CD4-positive, alpha-beta memory T cell (primary cell): ENCODE measurements around the gene AZU1. TPM values are rescaled to one million over a fixed set of nuclear protein-coding genes. Genes with fewer than 3 reads are reported as not detected.
"Not testable (repeated sequence)": the region's sequence is repeated elsewhere in the genome, so short reads cannot be mapped to it uniquely, and the experiment has no call there.

Experiments
- CTCF ChIA-PET: fragments of 350-600 bp; sonication (Branson Sonifier 250); formaldehyde crosslinking; loops from one replicate; lab custom pipeline; 2021; ENCODE audit warnings: inconsistent platforms; ENCODE audit not compliant: partially characterized antibody; lab: Charles Lee
- POLR2A ChIA-PET: fragments of 350-600 bp; sonication (Branson Sonifier 250); formaldehyde crosslinking; loops from one replicate; lab custom pipeline; 2021; ENCODE audit not compliant: partially characterized antibody; lab: Charles Lee
- DNase-seq, 5 donors: peaks; one replicate each; pipeline versions ENCODE4 v3.0.0 to v3.0.0-alpha.2; 2020 to 2022; ENCODE audit warnings: mixed read lengths in 1 of 5
- H3K27ac ChIP-seq: one replicate; pipeline ENCODE4 v1.7.0; 2013; ENCODE audit warnings: low read depth, low read length
- H3K27me3 ChIP-seq: 2 replicates; pipeline ENCODE4 v1.7.0; 2013; ENCODE audit warnings: mild to moderate bottlenecking, low read length, moderate library complexity; ENCODE audit not compliant: insufficient read depth
- H3K36me3 ChIP-seq: 2 replicates; pipeline ENCODE4 v1.7.0; 2013; ENCODE audit warnings: mild to moderate bottlenecking, low read length, moderate library complexity; ENCODE audit not compliant: insufficient read depth
- H3K4me1 ChIP-seq: 2 replicates; pipeline ENCODE4 v1.7.0; 2013; ENCODE audit warnings: mild to moderate bottlenecking, low read length, moderate library complexity; ENCODE audit not compliant: insufficient read depth
- H3K4me3 ChIP-seq, 2 donors: one replicate each; pipeline ENCODE4 v1.7.0; 2013; ENCODE audit warnings: low read length in 2 of 2, mild to moderate bottlenecking in 1 of 2
- H3K9me3 ChIP-seq, 2 donors: one replicate each; pipeline ENCODE4 v1.7.0; 2013; ENCODE audit warnings: low read length in 2 of 2, control low read depth in 1 of 2; ENCODE audit not compliant: control insufficient read depth in 1 of 2
- H3K27ac Mint-ChIP-seq, 7 donors: one replicate each; pipeline ENCODE4 v1.8.0; 2020 to 2021; ENCODE audit warnings: mixed read lengths in 7 of 7, mild to moderate bottlenecking in 6 of 7, inconsistent platforms in 3 of 7, moderate library complexity in 3 of 7
- H3K27me3 Mint-ChIP-seq, 2 donors: one replicate each; pipeline ENCODE4 v1.8.0; 2020 to 2021; ENCODE audit warnings: mixed read lengths in 2 of 2
- H3K36me3 Mint-ChIP-seq, 2 donors: one replicate each; pipeline ENCODE4 v1.8.0; 2020 to 2021; ENCODE audit warnings: mixed read lengths in 2 of 2, inconsistent platforms in 1 of 2, mild to moderate bottlenecking in 1 of 2
- H3K4me1 Mint-ChIP-seq, 4 donors: one replicate each; pipeline ENCODE4 v1.8.0; 2020 to 2021; ENCODE audit warnings: mixed read lengths in 4 of 4, mild to moderate bottlenecking in 1 of 4
- H3K4me3 Mint-ChIP-seq, 8 donors: one replicate each; pipeline ENCODE4 v1.8.0; 2020 to 2021; ENCODE audit warnings: mixed read lengths in 8 of 8, mild to moderate bottlenecking in 7 of 8, moderate library complexity in 6 of 8, inconsistent platforms in 3 of 8
- H3K9me3 Mint-ChIP-seq, 8 donors: one replicate each; pipeline ENCODE4 v1.8.0; 2020 to 2021; ENCODE audit warnings: mixed read lengths in 8 of 8, mild to moderate bottlenecking in 5 of 8, inconsistent platforms in 3 of 8, moderate library complexity in 1 of 8
- intact Hi-C: fragments of 100-400 bp; cut with micrococcal nuclease; formaldehyde crosslinking; loops from one replicate; pipeline ENCODE4 v1.15.1; 2023
- microRNA-seq: library from miRNA; unstranded; fragments of <30 nt; microRNA quantifications from one replicate; pipeline ENCODE4 v1.2.0, GENCODE V29; 2021; ENCODE audit warnings: borderline replicate concordance, borderline number of aligned reads, borderline microRNAs expressed, mixed read lengths
- polyA plus RNA-seq, 2 donors: library from polyadenylated mRNA; unstranded; fragments of 300-500 nt; fragmentation: Illumina TruSeq; gene quantifications; one replicate each; pipeline ENCODE4 v1.2.3, GENCODE V29; 2021
- total RNA-seq, 2 experiments: library from RNA; stranded (reverse); gene quantifications; one replicate each; pipeline ENCODE4 v1.2.3, GENCODE V29; 2021

The AZU1 gene
- total and polyA plus RNA-seq, 4 experiments from 2014 or later, result not detected

GRCh38 chr19:876780-877314 is 49.2 kb downstream of the AZU1 start:
- H3K4me1 ChIP-seq, result peaks cover 12% of the 10 kb centered on the region
- H3K27ac ChIP-seq, result no peak overlapping the region
- no peaks in the 10 kb centered on the region for H3K9me3 ChIP-seq
- Mint-ChIP-seq H3K4me3 (no peak overlapping the region), H3K36me3 (peaks cover 6 to 9% of the 10 kb centered on the region in 2 donors), H3K27ac (no peak overlapping the region), H3K4me1 (peaks cover 4 to 16% (median 9%) of the 10 kb centered on the region in 4 donors), H3K9me3 (peaks cover 0 to 3% (median 0%) of the 10 kb centered on the region in 8 donors), H3K27me3 (no peaks in the 10 kb centered on the region)
- ChIA-PET CTCF (no interaction called here), POLR2A (interaction anchor here (9.0 kb wide), 1 partner anchor 18 kb away, joined by 47 read pairs; the partner anchor contains the start of genes MED16 and RNU6-9)
- no peak overlapping the region for H3K4me3 ChIP-seq
- no peak for DNase-seq
- H3K36me3 ChIP-seq, result peaks cover 11% of the 10 kb centered on the region
- H3K27me3 ChIP-seq, result no peaks in the 10 kb centered on the region
- intact Hi-C loops, result no loop called here

- intact Hi-C loops, H3K27me3 ChIP-seq, DNase-seq, H3K27ac Mint-ChIP-seq, H3K4me3 ChIP-seq, H3K27me3 Mint-ChIP-seq, H3K4me3 Mint-ChIP-seq, H3K9me3 Mint-ChIP-seq, H3K36me3 Mint-ChIP-seq, H3K9me3 ChIP-seq, H3K27ac ChIP-seq, H3K4me1 ChIP-seq, H3K4me1 Mint-ChIP-seq: not testable (repeated sequence)
- H3K36me3 ChIP-seq, result peaks cover 15% of the 10 kb centered on the region
- CTCF ChIA-PET, result interaction anchor here (1.0 to 2.3 kb wide), 4 partner anchors 14 to 42 kb away, joined by 3 to 11 read pairs (median 6); partner anchors contain the start of genes MED16 and RNU6-9
- POLR2A ChIA-PET, result interaction anchor here (9.0 kb wide), 1 partner anchor 17 kb away, joined by 47 read pairs; the partner anchor contains the start of genes MED16 and RNU6-9
These were observed 50.5 kb downstream of the AZU1 start for GRCh38 chr19:877992-878660.

- intact Hi-C loops, H3K4me3 Mint-ChIP-seq, H3K9me3 ChIP-seq, DNase-seq, H3K4me3 ChIP-seq, H3K9me3 Mint-ChIP-seq, H3K27me3 Mint-ChIP-seq, H3K27ac ChIP-seq, H3K27me3 ChIP-seq, H3K4me1 Mint-ChIP-seq, H3K4me1 ChIP-seq: not testable (repeated sequence)
- ChIA-PET POLR2A (interaction anchor here (0.6 to 9.0 kb wide), 2 partner anchors 16 to 142 kb away, joined by 3 to 47 read pairs; partner anchors contain the start of genes MED16, RNU6-9 and TMEM259), CTCF (interaction anchor here (1.0 to 2.3 kb wide), 4 partner anchors 14 to 41 kb away, joined by 3 to 11 read pairs (median 6); partner anchors contain the start of genes MED16 and RNU6-9)
- H3K36me3 Mint-ChIP-seq, result peaks cover 6 to 11% of the 10 kb centered on the region in 2 donors
- H3K36me3 ChIP-seq, result peaks cover 21% of the 10 kb centered on the region
- peak overlapping the region in 3 of 7 donors; percentile 38 to 68 (median 43) for H3K27ac Mint-ChIP-seq
These were observed 51.3 kb downstream of the AZU1 start for GRCh38 chr19:878751-879561.

- POLR2A ChIA-PET, result interaction anchor here (0.6 to 9.0 kb wide), 3 partner anchors 15 to 141 kb away, joined by 3 to 47 read pairs (median 5); partner anchors contain the start of genes MED16, RNU6-9 and TMEM259
- H3K27me3 Mint-ChIP-seq, result no peaks in the 10 kb centered on the region
- Histone ChIP-seq H3K27ac (no peak overlapping the region), H3K27me3 (no peaks in the 10 kb centered on the region), H3K36me3 (peaks cover 25% of the 10 kb centered on the region), H3K9me3 (no peaks in the 10 kb centered on the region), H3K4me1 (no peaks in the 10 kb centered on the region), H3K4me3 (no peak overlapping the region)
- peaks cover 0 to 4% (median 0%) of the 10 kb centered on the region in 4 donors for H3K4me1 Mint-ChIP-seq
- CTCF ChIA-PET, result interaction anchor here (1.9 to 2.3 kb wide), 2 partner anchors 13 to 16 kb away, joined by 8 to 11 read pairs; partner anchors contain the start of genes MED16 and RNU6-9
- H3K4me3 Mint-ChIP-seq, result no peak overlapping the region
- DNase-seq, result no peak
- peak overlapping the region in 1 of 7 donors; percentile 29 for H3K27ac Mint-ChIP-seq
- peaks cover 6 to 13% of the 10 kb centered on the region in 2 donors for H3K36me3 Mint-ChIP-seq
- intact Hi-C loops, result no loop called here
- no peaks in the 10 kb centered on the region for H3K9me3 Mint-ChIP-seq
These were observed 52.2 kb downstream of the AZU1 start for GRCh38 chr19:879711-880438.

Small RNAs within 50 kb of the gene (microRNA-seq; reads per million reads assigned to microRNA genes)
- gene MIR3187 (1.9 reads per million), gene MIR4745 (0.96 reads per million)

Other genes starting within 250 kb of the AZU1 start
- 1 to 10 TPM; 2.5 to 2.9 TPM for gene HCN2, start 238.0 kb upstream of the AZU1 start, total RNA-seq
- not detected for gene HCN2, start 238.0 kb upstream of the AZU1 start, polyA plus RNA-seq
- gene POLRMT, start 194.3 kb upstream of the AZU1 start, total RNA-seq, result 100 to 1,000 TPM in 1 of 2 experiments, 10 to 100 TPM in 1; 98.9 to 103 TPM
- 10 to 100 TPM; 31.6 to 58.4 TPM for gene POLRMT, start 194.3 kb upstream of the AZU1 start, polyA plus RNA-seq
- 1 to 10 TPM; 1.8 to 1.9 TPM for gene FGF22, start 188.0 kb upstream of the AZU1 start, total RNA-seq
- not detected for gene FGF22, start 188.0 kb upstream of the AZU1 start, polyA plus RNA-seq
- gene RNF126, start 164.6 kb upstream of the AZU1 start, total RNA-seq, result 100 to 1,000 TPM; 105 to 112 TPM
- gene RNF126, start 164.6 kb upstream of the AZU1 start, polyA plus RNA-seq, result 10 to 100 TPM; 82.3 to 95.6 TPM
- 1 to 10 TPM; 2.9 to 3.4 TPM for gene FSTL3, start 151.4 kb upstream of the AZU1 start, total RNA-seq
- 1 to 10 TPM; 2.0 to 2.1 TPM for gene FSTL3, start 151.4 kb upstream of the AZU1 start, polyA plus RNA-seq
- gene PRSS57, start 132.4 kb upstream of the AZU1 start, total RNA-seq, result not detected
- gene PRSS57, start 132.4 kb upstream of the AZU1 start, polyA plus RNA-seq, result not detected
- gene PALM, start 118.9 kb upstream of the AZU1 start, total RNA-seq, result not detected
- gene PALM, start 118.9 kb upstream of the AZU1 start, polyA plus RNA-seq, result not detected
- not detected for gene MISP, start 76.7 kb upstream of the AZU1 start, total RNA-seq
- not detected for gene MISP, start 76.7 kb upstream of the AZU1 start, polyA plus RNA-seq
- 100 to 1,000 TPM; 315 TPM for gene PTBP1, start 30.4 kb upstream of the AZU1 start, total RNA-seq
- 100 to 1,000 TPM in 1 of 2 donors, 10 to 100 TPM in 1; 67.7 to 177 TPM for gene PTBP1, start 30.4 kb upstream of the AZU1 start, polyA plus RNA-seq
- gene PLPPR3, start 5.9 kb upstream of the AZU1 start, total RNA-seq, result not detected
- gene PLPPR3, start 5.9 kb upstream of the AZU1 start, polyA plus RNA-seq, result not detected
- not detected for gene PRTN3, start 13.2 kb downstream of the AZU1 start, total RNA-seq
- not detected for gene PRTN3, start 13.2 kb downstream of the AZU1 start, polyA plus RNA-seq
- gene ELANE, start 24.5 kb downstream of the AZU1 start, total RNA-seq, result not detected
- not detected for gene ELANE, start 24.5 kb downstream of the AZU1 start, polyA plus RNA-seq
- gene CFD, start 31.8 kb downstream of the AZU1 start, total RNA-seq, result 1 to 10 TPM in 1 of 2 experiments, under 1 TPM in 1; 0.91 to 1.1 TPM
- 1 to 10 TPM in 1 of 2 donors, not detected in 1; 4.8 TPM for gene CFD, start 31.8 kb downstream of the AZU1 start, polyA plus RNA-seq
- 10 to 100 TPM; 68.3 to 71.7 TPM for gene MED16, start 65.3 kb downstream of the AZU1 start, total RNA-seq
- gene MED16, start 65.3 kb downstream of the AZU1 start, polyA plus RNA-seq, result 100 to 1,000 TPM in 1 of 2 donors, 10 to 100 TPM in 1; 48.6 to 125 TPM
- gene RNU6-9, start 65.6 kb downstream of the AZU1 start, total RNA-seq, result not detected
- gene RNU6-9, start 65.6 kb downstream of the AZU1 start, polyA plus RNA-seq, result not detected
- 100 to 1,000 TPM; 153 to 160 TPM for gene R3HDM4, start 85.4 kb downstream of the AZU1 start, total RNA-seq
- 100 to 1,000 TPM; 203 to 230 TPM for gene R3HDM4, start 85.4 kb downstream of the AZU1 start, polyA plus RNA-seq
- gene KISS1R, start 89.5 kb downstream of the AZU1 start, total RNA-seq, result 1 to 10 TPM in 1 of 2 experiments, under 1 TPM in 1; 0.79 to 1.2 TPM
- gene KISS1R, start 89.5 kb downstream of the AZU1 start, polyA plus RNA-seq, result under 1 TPM; 0.59 TPM
- gene ARID3A, start 98.2 kb downstream of the AZU1 start, total RNA-seq, result 1 to 10 TPM; 9.2 to 9.6 TPM
- 1 to 10 TPM in 1 of 2 donors, under 1 TPM in 1; 0.27 to 1.1 TPM for gene ARID3A, start 98.2 kb downstream of the AZU1 start, polyA plus RNA-seq
- gene WDR18, start 156.5 kb downstream of the AZU1 start, total RNA-seq, result 10 to 100 TPM; 53.9 to 60.3 TPM
- 10 to 100 TPM; 44.3 to 79.7 TPM for gene WDR18, start 156.5 kb downstream of the AZU1 start, polyA plus RNA-seq
- not detected for gene GRIN3B, start 172.6 kb downstream of the AZU1 start, total RNA-seq
- gene GRIN3B, start 172.6 kb downstream of the AZU1 start, polyA plus RNA-seq, result not detected
- 100 to 1,000 TPM; 315 to 329 TPM for gene TMEM259, start 193.3 kb downstream of the AZU1 start, total RNA-seq
- 10 to 100 TPM; 40.5 to 75.9 TPM for gene TMEM259, start 193.3 kb downstream of the AZU1 start, polyA plus RNA-seq
- not detected for gene RNU6-2, start 193.7 kb downstream of the AZU1 start, total RNA-seq
- gene RNU6-2, start 193.7 kb downstream of the AZU1 start, polyA plus RNA-seq, result not detected
- gene CNN2, start 198.8 kb downstream of the AZU1 start, total RNA-seq, result 100 to 1,000 TPM; 263 to 266 TPM
- gene CNN2, start 198.8 kb downstream of the AZU1 start, polyA plus RNA-seq, result 100 to 1,000 TPM; 444 to 632 TPM
- 100 to 1,000 TPM; 313 to 319 TPM for gene ABCA7, start 212.3 kb downstream of the AZU1 start, total RNA-seq
- gene ABCA7, start 212.3 kb downstream of the AZU1 start, polyA plus RNA-seq, result 10 to 100 TPM; 10.7 to 11.2 TPM
- 100 to 1,000 TPM; 834 to 836 TPM for gene ARHGAP45, start 239.3 kb downstream of the AZU1 start, total RNA-seq
- 100 to 1,000 TPM; 222 to 501 TPM for gene ARHGAP45, start 239.3 kb downstream of the AZU1 start, polyA plus RNA-seq